Pancreas (tissue), 10 donors: ENCODE data around the gene PRR23C. TPM values are rescaled to one million over a fixed set of nuclear protein-coding genes. Genes with fewer than 3 reads are reported as not detected.

Experiments used
- ATAC-seq, 4 donors: fragments of 200-7000 bp; cut with Tn5 transposase; one replicate each; pipeline versions ENCODE4 v1.8.0 to v1.9.1; 2020; ENCODE audit warnings: mild to moderate bottlenecking in 4 of 4, moderate library complexity in 4 of 4
- DNase-seq, 6 donors: peaks; one replicate each; pipeline ENCODE4 v3.0.0-alpha.2; 2020
- FAIRE-seq: peaks from 2 replicates; lab custom pipeline; 2012; peaks lifted over from hg19 to GRCh38; lab: Jason Lieb, UNC
- H3K27ac ChIP-seq, 4 donors: fragments of 200-600 bp; sonication (generic); 1 replicate in 3 of 4; 2 replicates in 1 of 4; pipeline versions ENCODE4 v1.5.0 to v1.8.0; 2020
- H3K27me3 ChIP-seq, 4 donors: fragments of 200-600 bp; one replicate each; pipeline ENCODE4 v1.8.0; 2021
- H3K36me3 ChIP-seq, 3 donors: fragments of 200-600 bp; sonication (generic) in 1 of 3; one replicate each; pipeline versions ENCODE4 v1.5.0 to v1.8.0; 2020 to 2021
- H3K4me1 ChIP-seq, 3 donors: fragments of 200-600 bp; one replicate each; pipeline ENCODE4 v1.8.0; 2021
- H3K4me3 ChIP-seq, 4 donors: fragments of 200-600 bp; sonication (generic) in 2 of 4; one replicate each; pipeline versions ENCODE4 v1.5.0 to v1.8.0; 2020 to 2021
- H3K9me3 ChIP-seq, 4 donors: fragments of 200-600 bp; one replicate each; pipeline ENCODE4 v1.8.0; 2021
- WGBS, 2 donors: extraction: QIAGEN DNeasy Blood & Tissue Kit; methylation state at CpG; one replicate each; pipeline ENCODE4 v1.1.7; 2013; 5-methylcytosine and 5-hydroxymethylcytosine counted together
- intact Hi-C, 3 donors: fragments of 100-400 bp; cut with DNase I; formaldehyde crosslinking; loops; one replicate each; pipeline versions ENCODE4 v1.11.1 to v1.14.2; 2022
- polyA plus RNA-seq, 2 donors: library from polyadenylated mRNA; stranded (reverse); fragments of 200-250 nt; gene quantifications; one replicate each; pipeline ENCODE4 v1.2.3, GENCODE V29; 2013
- total RNA-seq, 6 donors: library from RNA; stranded (reverse); fragmentation: NEBNext Ultra II Directional in 4 of 6; extraction: Animal tissue kit (Norgen Biotek cat#: 25700) in 4 of 6; gene quantifications; one replicate each; pipeline versions ENCODE4 v1.2.1 to v1.2.4, GENCODE V29; 2021 to 2023
- TF ChIP-seq, protein P1 (sequence below), 4 donors: fragments of 200-600 bp; sonication (generic) in 3 of 4; IDR thresholded peaks; one replicate each; pipeline versions ENCODE4 v1.5.0 to v1.8.0; 2021; ENCODE audit warnings: antibody characterized with exemption in 4 of 4
- donor health status: healthy with polysubstance abuse.
- donor health status: DM: no; HTN: no; CAD: no; lungs with moderate emphysema.
- donor health status: DM: no; HTN: no; CAD: no.
- donor health status: control.
- donor health status: control.
- donor health status: Bipolar disorder and iron deficiency.
- donor health status: DM: yes; HTN: yes; CAD: no.
- donor health status: DM: no; HTN: no; CAD: no.
- donor health status: DM: no; HTN: no; CAD: no.
- donor health status: DM: yes; HTN: yes; CAD: no.

The PRR23C gene
- total and polyA plus RNA-seq, 8 donors: not detected

DNA sequence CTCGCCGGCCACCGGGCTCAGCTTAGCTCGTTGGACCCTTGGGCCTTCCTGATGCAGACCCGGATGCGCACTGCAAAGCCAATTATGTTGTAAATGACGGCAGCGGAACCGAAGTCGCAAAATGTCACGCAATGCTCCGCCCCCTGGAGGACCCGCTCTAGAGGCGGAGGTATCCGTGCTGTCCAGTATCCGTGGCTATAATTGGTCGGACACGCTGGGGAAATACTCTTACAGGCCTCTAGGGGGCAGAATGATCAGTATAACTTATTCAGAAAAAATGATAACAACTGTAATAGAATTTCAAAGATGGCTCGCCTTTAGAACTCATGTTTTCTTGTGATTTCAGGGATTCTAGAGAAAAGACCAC is 23.8 kb downstream of the PRR23C start, which contains the start of gene PRR23B:
PRR23B (minus strand) TSS at position 59 of the 367 bp plus-strand sequence. CDS start 265 bp downstream, outside the sequence.
- Histone ChIP-seq H3K27ac (no peak within 1 kb of the TSS), H3K9me3 (no peaks in the 10 kb centered on the region), H3K36me3 (no peaks in the 10 kb centered on the region), H3K27me3 (no peaks in the 10 kb centered on the region), H3K4me3 (no peak within 1 kb of the TSS), H3K4me1 (no peaks in the 10 kb centered on the region)
- no peak for ATAC-seq
- intact Hi-C loops: no loop called here
- DNase-seq: no peak
- WGBS, 2 donors: 43 to 56% methylated on average over 17 to 19 of the region's 19 CpGs
- TF ChIP-seq, protein P1, sequence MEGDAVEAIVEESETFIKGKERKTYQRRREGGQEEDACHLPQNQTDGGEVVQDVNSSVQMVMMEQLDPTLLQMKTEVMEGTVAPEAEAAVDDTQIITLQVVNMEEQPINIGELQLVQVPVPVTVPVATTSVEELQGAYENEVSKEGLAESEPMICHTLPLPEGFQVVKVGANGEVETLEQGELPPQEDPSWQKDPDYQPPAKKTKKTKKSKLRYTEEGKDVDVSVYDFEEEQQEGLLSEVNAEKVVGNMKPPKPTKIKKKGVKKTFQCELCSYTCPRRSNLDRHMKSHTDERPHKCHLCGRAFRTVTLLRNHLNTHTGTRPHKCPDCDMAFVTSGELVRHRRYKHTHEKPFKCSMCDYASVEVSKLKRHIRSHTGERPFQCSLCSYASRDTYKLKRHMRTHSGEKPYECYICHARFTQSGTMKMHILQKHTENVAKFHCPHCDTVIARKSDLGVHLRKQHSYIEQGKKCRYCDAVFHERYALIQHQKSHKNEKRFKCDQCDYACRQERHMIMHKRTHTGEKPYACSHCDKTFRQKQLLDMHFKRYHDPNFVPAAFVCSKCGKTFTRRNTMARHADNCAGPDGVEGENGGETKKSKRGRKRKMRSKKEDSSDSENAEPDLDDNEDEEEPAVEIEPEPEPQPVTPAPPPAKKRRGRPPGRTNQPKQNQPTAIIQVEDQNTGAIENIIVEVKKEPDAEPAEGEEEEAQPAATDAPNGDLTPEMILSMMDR (IDR thresholded peaks at IDR 0.05): no peak
- FAIRE-seq: no peak

DNA sequence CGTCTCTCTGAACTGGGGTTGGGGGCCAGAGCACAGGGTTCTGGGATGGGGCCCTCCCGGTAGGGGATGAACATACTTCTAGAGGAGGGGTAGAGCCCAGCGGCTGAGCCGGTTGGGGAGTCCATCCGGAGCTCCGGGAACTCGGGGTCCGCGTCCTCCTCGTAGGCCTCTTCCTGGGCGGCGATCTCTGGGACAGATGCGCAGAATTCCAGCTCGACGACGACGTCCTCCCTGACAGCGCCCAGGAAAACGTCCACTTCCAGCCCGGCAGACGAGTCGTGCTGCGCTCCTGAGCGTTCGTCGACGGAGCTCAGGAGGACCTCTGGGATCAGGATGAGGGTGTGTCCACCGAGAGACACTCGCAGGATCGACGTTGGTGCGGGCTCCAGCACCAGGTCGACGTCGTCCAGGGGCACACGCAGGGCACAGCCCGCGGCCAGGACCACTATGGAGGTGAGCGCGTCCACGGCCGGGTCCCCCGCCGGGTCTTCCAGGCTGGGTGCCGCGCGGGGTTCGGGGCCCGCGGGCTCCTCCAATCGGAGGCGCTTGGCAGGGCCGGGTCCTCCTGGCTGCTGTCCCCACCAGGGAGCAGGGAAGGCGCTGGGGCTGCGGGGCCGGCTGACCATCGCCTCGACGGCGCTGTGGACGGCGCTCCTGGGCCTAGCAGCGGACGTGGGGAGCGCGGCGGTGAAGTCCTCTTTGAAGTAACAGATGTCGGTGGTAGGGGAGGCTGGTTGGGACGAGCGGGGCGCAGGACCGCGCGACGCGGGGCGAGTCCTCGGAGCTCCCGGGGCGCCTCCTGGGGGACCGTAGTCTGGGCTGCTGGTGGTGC is 24.4 kb downstream of the PRR23C start:
- Histone ChIP-seq H3K4me3 (no peak overlapping the region), H3K36me3 (no peaks in the 10 kb centered on the region), H3K9me3 (no peaks in the 10 kb centered on the region), H3K27me3 (no peaks in the 10 kb centered on the region), H3K4me1 (no peaks in the 10 kb centered on the region), H3K27ac (no peak overlapping the region)
- intact Hi-C loops: no loop called here
- no peak for ATAC-seq
- no peak for FAIRE-seq
- DNase-seq: peak in 1 of 6 donors; percentile 58
- TF ChIP-seq, protein P1 (IDR thresholded peaks at IDR 0.05): no peak
- 46 to 48% methylated on average over 68 to 81 of the region's 81 CpGs for WGBS, 2 donors

DNA sequence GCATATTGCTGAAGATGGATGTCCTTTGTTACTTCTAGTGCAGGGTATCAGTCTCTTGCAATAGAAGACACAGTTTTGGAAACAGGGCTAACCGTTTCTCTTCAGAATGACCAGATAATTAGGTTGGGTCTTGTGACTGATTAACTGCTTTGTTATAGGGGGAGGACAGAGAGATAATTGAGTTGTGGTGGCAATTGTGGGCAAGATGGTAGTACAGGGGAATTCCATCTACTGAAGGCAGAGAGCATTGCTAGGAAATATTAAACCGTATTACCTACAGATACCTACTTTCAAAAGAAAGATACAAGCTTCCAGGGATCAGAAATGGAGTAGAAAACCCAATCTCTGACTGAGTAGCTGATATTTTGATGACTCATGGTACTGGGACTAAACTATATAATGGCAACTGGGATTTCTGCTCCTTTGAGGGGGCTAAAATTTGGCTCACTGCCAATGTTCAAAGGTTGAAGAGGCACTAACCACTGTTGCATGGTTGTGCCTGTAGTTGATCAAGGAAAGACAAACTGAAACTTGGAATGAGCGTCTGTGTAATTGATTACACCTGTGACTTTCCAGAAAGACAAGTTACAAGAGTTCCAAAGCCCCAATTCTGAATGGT is 28.2 kb downstream of the PRR23C start:
- H3K4me1 ChIP-seq: no peaks in the 10 kb centered on the region
- WGBS, 2 donors: 51 to 62% methylated on average over 3 of the region's 3 CpGs
- FAIRE-seq (no peak), ATAC-seq (no peak), DNase-seq (no peak)
- no peaks in the 10 kb centered on the region for H3K9me3 ChIP-seq
- no peak overlapping the region for H3K4me3 ChIP-seq
- TF ChIP-seq, protein P1 (IDR thresholded peaks at IDR 0.05): no peak
- H3K27me3 ChIP-seq: no peaks in the 10 kb centered on the region
- intact Hi-C loops: no loop called here
- no peaks in the 10 kb centered on the region for H3K36me3 ChIP-seq
- no peak overlapping the region for H3K27ac ChIP-seq

DNA sequence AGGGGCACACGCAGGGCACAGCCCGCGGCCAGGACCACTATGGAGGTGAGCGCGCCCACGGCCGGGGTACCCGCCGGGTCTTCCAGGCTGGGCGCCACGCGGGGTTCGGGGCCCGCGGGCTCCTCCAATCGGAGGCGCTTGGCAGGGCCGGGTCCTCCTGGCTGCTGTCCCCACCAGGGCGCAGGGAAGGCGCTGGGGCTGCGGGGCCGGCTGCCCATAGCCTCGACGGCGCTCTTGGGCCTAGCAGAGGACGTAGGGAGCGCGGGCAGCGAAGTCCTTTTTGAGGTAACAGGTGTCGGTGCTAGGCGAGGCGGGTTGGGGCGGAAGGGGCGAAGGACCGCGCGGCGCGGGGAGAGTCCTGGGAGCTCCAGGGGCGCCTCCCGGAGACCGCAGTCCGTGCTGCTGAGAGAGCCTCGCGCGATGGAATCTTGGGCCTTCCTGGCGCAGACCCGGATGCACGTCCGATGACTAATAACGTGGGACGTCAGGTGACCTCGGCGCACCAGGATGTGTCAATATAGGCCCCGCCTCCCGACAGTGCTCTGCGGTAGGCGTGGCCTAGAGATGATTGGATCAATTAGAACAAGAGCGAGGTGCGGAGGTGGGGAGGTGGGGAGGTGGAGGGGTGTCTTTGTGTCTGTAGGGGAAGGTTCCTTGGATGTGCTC is 38.5 kb downstream of the PRR23C start, which contains the start of gene PRR23A:
PRR23A (minus strand) TSS at position 218 of the 666 bp plus-strand sequence; CDS start at position 218, 0 bp downstream.
- TF ChIP-seq, protein P1 (IDR thresholded peaks at IDR 0.05): no peak
- Histone ChIP-seq H3K4me1 (no peaks in the 10 kb centered on the region), H3K4me3 (no peak within 1 kb of the TSS), H3K9me3 (no peaks in the 10 kb centered on the region), H3K27me3 (no peaks in the 10 kb centered on the region), H3K36me3 (no peaks in the 10 kb centered on the region), H3K27ac (no peak within 1 kb of the TSS)
- intact Hi-C loops: no loop called here
- WGBS, 2 donors: 57 to 75% methylated on average over 58 to 60 of the region's 60 CpGs
- FAIRE-seq (no peak), ATAC-seq (no peak), DNase-seq (peak in 1 of 6 donors; percentile 43)
